ENCODE data around the gene GRK3. TPM values are rescaled to one million over a fixed set of nuclear protein-coding genes. Genes with fewer than 3 reads are reported as not detected.

GRK3 gene
- total RNA-seq, 2 experiments from 2014 or later = 7.5 to 8.6 TPM

Other genes with a start within 250 kb of the GRK3 start
- under 1 TPM; 0.22 to 0.29 TPM for gene MYO18B, start 177.5 kb downstream of the GRK3 start, total RNA-seq

All from activated CD4-positive, alpha-beta memory T cell treated with anti-CD3 and anti-CD28 coated beads for 36 hours (primary cell).